Measurements from ENCODE around the gene SLC39A11.
"Not testable (repeated sequence)": the region's sequence is repeated elsewhere in the genome, so short reads cannot be mapped to it uniquely, and the experiment has no call there.

Gene SLC39A11

GRCh38 chr17:72833128-72833765 is 259.2 kb downstream of the SLC39A11 start:
- TF ChIP-seq CTCF (conservative IDR thresholded peaks at IDR 0.05; ENCODE audit: low read depth, low read length), result no peak
- H3K4me3 ChIP-seq (ENCODE audit: low read depth, low read length), result no peak overlapping the region
- no peak for DNase-seq (ENCODE audit: low read depth)

GRCh38 chr17:72832306-72832705 is 260.2 kb downstream of the SLC39A11 start:
- H3K4me3 ChIP-seq (ENCODE audit: low read depth, low read length), result no peak overlapping the region
- no peak for DNase-seq (ENCODE audit: low read depth)
- TF ChIP-seq CTCF (conservative IDR thresholded peaks at IDR 0.05; ENCODE audit: low read depth, low read length), result no peak

GRCh38 chr17:72829883-72830282 is 262.6 kb downstream of the SLC39A11 start:
- peak; percentile 39 for DNase-seq (ENCODE audit: low read depth)

GRCh38 chr17:72826602-72827001 is 265.9 kb downstream of the SLC39A11 start:
- no peak for TF ChIP-seq CTCF (conservative IDR thresholded peaks at IDR 0.05; ENCODE audit: low read depth, low read length)
- H3K4me3 ChIP-seq (ENCODE audit: low read depth, low read length), result no peak overlapping the region
- peak; percentile 60 for DNase-seq (ENCODE audit: low read depth)

More at GRCh38 chr17:72829883-72830282, 262.6 kb downstream of the SLC39A11 start:
- peak; percentile 19 for TF ChIP-seq CTCF (conservative IDR thresholded peaks at IDR 0.05; ENCODE audit: low read depth, low read length)
- H3K4me3 ChIP-seq (ENCODE audit: low read depth, low read length), result no peak overlapping the region

GRCh38 chr17:72826059-72826458 is 266.4 kb downstream of the SLC39A11 start:
- H3K4me3 ChIP-seq (ENCODE audit: low read depth, low read length); DNase-seq (ENCODE audit: low read depth): not testable (repeated sequence)

- no peak for TF ChIP-seq CTCF (conservative IDR thresholded peaks at IDR 0.05; ENCODE audit: low read depth, low read length)
- no peak for DNase-seq (ENCODE audit: low read depth)
- H3K4me3 ChIP-seq (ENCODE audit: low read depth, low read length), result no peak overlapping the region
These were observed 267.3 kb downstream of the SLC39A11 start for GRCh38 chr17:72825218-72825617.

GRCh38 chr17:72824267-72824666 is 268.2 kb downstream of the SLC39A11 start:
- H3K4me3 ChIP-seq (ENCODE audit: low read depth, low read length); DNase-seq (ENCODE audit: low read depth): not testable (repeated sequence)

GRCh38 chr17:72822358-72823023 is 270.0 kb downstream of the SLC39A11 start:
- DNase-seq (ENCODE audit: low read depth), result peak; percentile 49
- TF ChIP-seq CTCF (conservative IDR thresholded peaks at IDR 0.05; ENCODE audit: low read depth, low read length), result no peak
- H3K4me3 ChIP-seq (ENCODE audit: low read depth, low read length), result no peak overlapping the region
